Aorta (tissue), 5 donors: ENCODE results near the gene GUF1. TPM values are rescaled to one million over a fixed set of nuclear protein-coding genes. Genes with fewer than 3 reads are reported as not detected.
"Not testable (repeated sequence)": the region's sequence is repeated elsewhere in the genome, so short reads cannot be mapped to it uniquely, and the experiment has no call there.

Experiments
- ATAC-seq: fragments of 200-7000 bp; cut with Tn5 transposase; one replicate; pipeline ENCODE4 v1.9.1; 2022; ENCODE audit warnings: moderate library complexity; ENCODE audit not compliant: low FRiP score
- DNase-seq, 2 donors: peaks; one replicate each; pipeline ENCODE4 v3.0.0-alpha.2; 2020
- H3K27ac ChIP-seq, 2 donors: one replicate each; pipeline ENCODE4 v1.5.1; 2013; ENCODE audit warnings: low read length in 2 of 2, mild to moderate bottlenecking in 2 of 2, moderate library complexity in 2 of 2, control low read depth in 1 of 2, inconsistent platforms in 1 of 2, low read depth in 1 of 2
- H3K27me3 ChIP-seq, 2 donors: one replicate each; pipeline ENCODE4 v1.6.1; 2013; ENCODE audit warnings: control low read depth in 1 of 2, low read length in 1 of 2, mild to moderate bottlenecking in 1 of 2, moderate library complexity in 1 of 2; ENCODE audit not compliant: insufficient read depth in 2 of 2, control insufficient read depth in 1 of 2
- H3K36me3 ChIP-seq, 2 donors: one replicate each; pipeline ENCODE4 v1.6.1; 2013; ENCODE audit warnings: control low read depth in 1 of 2, low read length in 1 of 2, mild to moderate bottlenecking in 1 of 2; ENCODE audit not compliant: insufficient read depth in 2 of 2, control insufficient read depth in 1 of 2
- H3K4me1 ChIP-seq, 2 donors: one replicate each; pipeline ENCODE4 v1.6.1; 2013; ENCODE audit warnings: low read length in 2 of 2, control low read depth in 1 of 2, mild to moderate bottlenecking in 1 of 2, moderate library complexity in 1 of 2; ENCODE audit not compliant: insufficient read depth in 2 of 2, control insufficient read depth in 1 of 2
- H3K4me3 ChIP-seq, 2 donors: one replicate each; pipeline ENCODE4 v1.5.1; 2013; ENCODE audit warnings: low read length in 2 of 2, control low read depth in 1 of 2, mild to moderate bottlenecking in 1 of 2
- H3K9me3 ChIP-seq: one replicate; pipeline ENCODE4 v1.6.1; 2013; ENCODE audit warnings: mild to moderate bottlenecking, low read length; ENCODE audit not compliant: control insufficient read depth
- WGBS, 2 donors: extraction: QIAGEN DNeasy Blood & Tissue Kit; methylation state at CpG; one replicate each; pipeline ENCODE4 v1.1.7; 2013; 5-methylcytosine and 5-hydroxymethylcytosine counted together
- intact Hi-C, 2 donors: fragments of 100-400 bp; cut with DNase I; formaldehyde crosslinking; loops; one replicate each; pipeline versions ENCODE4 v1.14.2 to v1.15.0; 2022
- polyA plus RNA-seq, 2 donors: library from polyadenylated mRNA; stranded (reverse); fragments of 200-250 nt; gene quantifications; one replicate each; pipeline ENCODE4 v1.2.3, GENCODE V29; 2013
- total RNA-seq, 2 donors: library from RNA; stranded (reverse); fragmentation: NEBNext Ultra II Directional; extraction: Animal tissue kit (Norgen Biotek cat#: 25700); gene quantifications; one replicate each; pipeline ENCODE4 v1.2.1, GENCODE V29; 2021
- donor health status: healthy with polysubstance abuse.
- donor health status: Bipolar disorder and iron deficiency.
- donor health status: DM: no; HTN: no; CAD: no.
- donor health status: DM: no; HTN: no; CAD: no.
- donor health status: DM: yes; HTN: yes; CAD: no.

The GUF1 gene
- total and polyA plus RNA-seq, 4 donors, result 6.3 to 11.5 (median 9.7) TPM

DNA sequence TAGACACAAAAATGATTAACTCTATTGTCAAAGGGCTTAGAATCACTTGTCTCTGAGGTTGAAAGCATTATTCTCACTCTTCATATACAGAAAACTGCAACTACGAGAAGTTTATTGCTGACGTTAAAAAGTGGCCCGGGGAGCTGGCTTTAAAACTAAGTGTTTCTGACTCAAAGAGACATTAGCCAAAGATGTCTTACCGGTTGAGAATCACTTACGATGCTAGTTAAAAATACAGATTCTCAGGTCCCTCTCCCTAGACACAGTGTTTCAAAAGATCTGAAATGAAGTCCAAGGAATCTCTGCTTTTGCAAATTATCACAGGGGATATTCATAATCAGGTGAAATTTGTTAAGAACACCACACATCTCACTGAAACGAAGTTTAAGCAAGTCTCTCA, 46.9 kb downstream of the GUF1 start:
- Histone ChIP-seq H3K4me1 (no peaks in the 10 kb centered on the region), H3K36me3 (no peaks in the 10 kb centered on the region), H3K9me3 (no peaks in the 10 kb centered on the region), H3K27me3 (no peaks in the 10 kb centered on the region), H3K27ac (no peak overlapping the region), H3K4me3 (peak overlapping the region; percentile 19 to 69)
- intact Hi-C loops, result loop anchor here in 1 of 2 donors (5.0 kb wide), 1 partner anchor 48 kb away; the partner anchor contains the start of gene GUF1
- WGBS, 2 donors, result 6 to 9% methylated on average over 6 of the region's 6 CpGs
- no peak for ATAC-seq
- no peak for DNase-seq

DNA sequence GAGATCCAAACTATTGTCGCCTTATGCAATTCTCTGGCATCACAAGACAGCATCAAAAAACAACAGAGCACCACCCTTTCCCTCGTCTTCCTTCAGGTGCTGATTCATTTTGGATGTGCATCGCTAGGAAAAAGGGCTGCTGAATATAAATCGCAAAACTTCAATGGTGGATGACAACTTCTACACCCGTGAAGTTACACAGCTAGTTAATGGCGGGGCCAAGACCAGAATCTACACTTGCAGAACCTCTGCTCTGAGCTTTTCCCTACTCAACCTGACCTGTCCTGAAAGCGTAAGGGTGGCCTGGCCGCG, 47.5 kb downstream of the GUF1 start:
- WGBS, 2 donors, result 0 to 1% methylated on average over 9 of the region's 9 CpGs
- DNase-seq (no peak), ATAC-seq (peak; percentile 65)
- Histone ChIP-seq H3K9me3 (no peaks in the 10 kb centered on the region), H3K4me1 (no peaks in the 10 kb centered on the region), H3K27ac (peak overlapping the region in 1 of 2 donors; percentile 8), H3K27me3 (no peaks in the 10 kb centered on the region), H3K36me3 (no peaks in the 10 kb centered on the region), H3K4me3 (peak overlapping the region; percentile 19 to 69)
- intact Hi-C loops, result loop anchor here in 1 of 2 donors (5.0 kb wide), 1 partner anchor 48 kb away; the partner anchor contains the start of gene GUF1

DNA sequence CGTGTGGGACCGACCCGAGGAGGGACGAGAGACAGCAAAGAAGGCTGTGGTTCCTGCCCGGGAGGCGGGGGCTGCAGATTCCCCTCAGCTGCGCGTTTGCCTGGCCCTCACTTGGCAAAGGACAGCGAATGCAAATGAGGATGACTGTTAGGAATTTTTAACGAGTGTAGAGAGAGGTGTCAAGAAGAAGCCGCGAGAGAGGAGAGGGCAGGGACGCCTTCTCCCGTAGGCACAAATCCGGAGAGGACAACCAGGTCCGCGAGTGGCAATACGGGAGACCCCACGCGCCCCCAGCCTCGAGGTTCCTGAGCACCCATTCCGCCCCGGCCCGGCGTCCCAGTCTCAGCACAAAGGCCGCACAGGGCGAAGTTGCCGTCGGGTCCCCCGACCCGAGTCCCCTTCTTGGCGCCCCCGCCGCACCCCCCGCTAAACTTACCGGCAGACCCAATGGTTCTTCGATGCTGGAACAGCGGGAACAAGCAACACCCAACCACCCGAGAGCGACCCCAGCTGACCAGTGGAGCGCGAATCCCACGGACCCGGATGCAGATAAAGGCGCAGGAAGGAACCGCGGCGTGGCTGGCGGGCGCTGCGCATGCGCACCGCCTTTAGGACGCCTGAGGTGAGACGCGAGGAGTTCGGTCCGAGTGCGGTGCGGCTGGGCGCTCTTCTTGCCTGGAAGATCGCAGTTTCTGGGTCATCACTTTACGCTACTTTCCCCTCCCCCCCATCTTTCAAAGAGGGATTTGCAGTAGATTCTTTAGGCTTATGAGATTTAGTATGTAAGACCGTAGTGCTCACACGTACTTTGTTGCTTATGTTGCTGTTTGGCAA, 48.0 kb downstream of the GUF1 start, which contains the start of gene GNPDA2:
Gene GNPDA2 (minus strand): TSS at position 519 of the 834 bp plus-strand sequence. CDS start 4,349 bp downstream, outside the sequence.
- H3K27ac ChIP-seq, result peak within 1 kb of the TSS in 1 of 2 donors; percentile 8
- intact Hi-C loops, result loop anchor here in 1 of 2 donors (5.0 kb wide), 1 partner anchor 49 kb away; the partner anchor contains the start of gene GUF1
- H3K36me3 ChIP-seq, result no peaks in the 10 kb centered on the region
- ATAC-seq (peak; percentile 98), DNase-seq (peak; percentile 94 to 97)
- H3K27me3 ChIP-seq, result no peaks in the 10 kb centered on the region
- H3K9me3 ChIP-seq, result no peaks in the 10 kb centered on the region
- no peaks in the 10 kb centered on the region for H3K4me1 ChIP-seq
- peak within 1 kb of the TSS; percentile 19 to 69 for H3K4me3 ChIP-seq
- 0 to 1% methylated on average over 62 to 65 of the region's 65 CpGs for WGBS, 2 donors

DNA sequence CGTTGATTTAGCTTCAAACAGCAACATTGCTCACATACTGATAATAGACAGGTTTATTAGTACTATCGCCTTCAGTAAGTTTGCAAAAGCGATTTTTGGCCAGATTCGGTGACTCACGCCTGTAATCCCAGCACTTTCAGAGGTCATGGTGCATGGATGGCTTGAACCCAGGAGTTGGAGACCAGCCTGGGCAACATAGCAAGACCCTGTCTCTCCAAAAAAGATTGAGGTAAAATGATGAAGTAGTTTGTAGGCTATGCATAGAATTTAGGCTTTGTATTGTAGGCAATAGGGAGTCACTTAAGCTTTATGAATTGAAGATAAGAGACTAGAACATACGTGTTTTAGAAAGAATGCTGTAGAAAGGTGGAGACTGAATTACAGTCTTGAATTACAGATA, 49.3 kb downstream of the GUF1 start:
- ATAC-seq, result no peak
- 76 to 77% methylated on average over 6 of the region's 6 CpGs for whole genome bisulfite sequencing, 2 donors
- Histone ChIP-seq H3K36me3 (no peaks in the 10 kb centered on the region), H3K4me1 (no peaks in the 10 kb centered on the region), H3K9me3 (no peaks in the 10 kb centered on the region), H3K4me3 (peak overlapping the region in 1 of 2 donors; percentile 69), H3K27ac (no peak overlapping the region), H3K27me3 (no peaks in the 10 kb centered on the region)
- intact Hi-C loops, result loop anchor here in 1 of 2 donors (5.0 kb wide), 1 partner anchor 50 kb away; the partner anchor contains the start of gene GUF1
- no peak for DNase-seq

DNA sequence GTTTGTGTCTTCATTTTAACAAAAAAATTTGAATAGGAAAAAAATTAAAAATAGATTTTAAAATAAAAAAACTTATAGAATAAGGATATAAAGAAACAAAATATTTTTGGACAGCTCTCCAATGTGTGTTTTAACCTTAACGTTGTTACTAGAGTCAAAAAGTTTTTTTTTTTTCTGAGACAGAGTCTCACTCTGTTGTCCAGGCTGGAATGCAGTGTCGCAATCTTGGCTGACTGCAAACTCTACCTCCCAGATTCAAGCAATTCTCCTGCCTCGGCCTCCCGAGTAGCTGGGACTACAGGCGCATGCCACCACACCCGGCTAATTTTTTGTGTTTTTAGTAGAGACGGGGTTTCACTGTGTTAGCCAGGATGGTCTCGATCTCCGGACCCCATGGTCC, 50.5 kb downstream of the GUF1 start:
- H3K4me3 ChIP-seq, H3K27me3 ChIP-seq, DNase-seq, ATAC-seq, H3K9me3 ChIP-seq, H3K4me1 ChIP-seq, H3K27ac ChIP-seq, H3K36me3 ChIP-seq: not testable (repeated sequence)
- WGBS, 2 donors, result 91 to 97% methylated on average over 9 of the region's 9 CpGs
- intact Hi-C loops, result loop anchor here in 1 of 2 donors (5.0 kb wide), 1 partner anchor 51 kb away; the partner anchor contains the start of gene GUF1

DNA sequence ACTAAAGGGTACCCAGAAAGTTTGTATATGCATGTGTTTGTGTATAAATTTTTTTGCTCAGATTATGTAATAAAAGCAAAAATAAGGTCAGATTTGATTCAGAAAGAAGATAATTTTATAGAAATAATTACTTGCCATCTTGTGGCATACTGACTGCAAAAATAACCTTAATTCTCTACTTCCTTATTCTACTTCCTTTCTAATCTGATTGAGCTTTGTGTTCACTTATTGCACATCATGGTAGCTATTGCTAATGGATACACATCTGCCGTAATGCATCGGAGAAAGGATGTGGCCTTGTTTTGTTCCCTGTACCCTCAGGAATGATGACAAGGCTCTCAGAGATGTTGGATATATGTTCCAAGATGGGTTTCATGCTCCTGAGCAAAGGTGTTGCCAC, 58.7 kb downstream of the GUF1 start:
- no peaks in the 10 kb centered on the region for H3K36me3 ChIP-seq
- ATAC-seq (no peak), DNase-seq (no peak)
- intact Hi-C loops, result no loop called here
- WGBS, 2 donors, result 95 to 97% methylated on average over 2 of the region's 2 CpGs
- H3K27me3 ChIP-seq, result no peaks in the 10 kb centered on the region
- H3K27ac ChIP-seq, result no peak overlapping the region
- H3K4me3 ChIP-seq, result no peak overlapping the region
- H3K4me1 ChIP-seq, result no peaks in the 10 kb centered on the region
- H3K9me3 ChIP-seq, result no peaks in the 10 kb centered on the region

DNA sequence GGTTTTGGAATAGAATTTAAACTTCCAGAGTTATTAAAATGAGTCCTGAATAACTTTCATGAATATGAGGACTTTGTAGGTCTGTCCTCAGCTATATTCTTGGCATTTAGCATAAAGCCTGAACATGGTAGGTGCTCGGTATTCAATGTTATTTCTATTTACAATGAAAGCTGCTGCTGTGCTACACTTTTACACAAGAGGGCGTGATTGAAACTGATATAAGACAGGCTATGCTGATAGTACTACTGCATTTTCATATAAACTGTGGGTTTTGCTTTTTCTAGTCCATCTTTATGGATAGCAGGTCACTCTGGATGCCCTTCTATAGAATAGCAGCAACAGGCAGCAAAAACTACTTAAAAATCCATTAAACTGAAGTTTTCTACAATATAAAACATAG, 60.4 kb downstream of the GUF1 start:
- H3K4me1 ChIP-seq, result no peaks in the 10 kb centered on the region
- 54 to 64% methylated on average over 2 of the region's 2 CpGs for WGBS, 2 donors
- DNase-seq, result no peak
- no peak overlapping the region for H3K27ac ChIP-seq
- intact Hi-C loops, result no loop called here
- no peaks in the 10 kb centered on the region for H3K27me3 ChIP-seq
- no peak overlapping the region for H3K4me3 ChIP-seq
- no peaks in the 10 kb centered on the region for H3K36me3 ChIP-seq
- H3K9me3 ChIP-seq, result no peaks in the 10 kb centered on the region
- no peak for ATAC-seq

DNA sequence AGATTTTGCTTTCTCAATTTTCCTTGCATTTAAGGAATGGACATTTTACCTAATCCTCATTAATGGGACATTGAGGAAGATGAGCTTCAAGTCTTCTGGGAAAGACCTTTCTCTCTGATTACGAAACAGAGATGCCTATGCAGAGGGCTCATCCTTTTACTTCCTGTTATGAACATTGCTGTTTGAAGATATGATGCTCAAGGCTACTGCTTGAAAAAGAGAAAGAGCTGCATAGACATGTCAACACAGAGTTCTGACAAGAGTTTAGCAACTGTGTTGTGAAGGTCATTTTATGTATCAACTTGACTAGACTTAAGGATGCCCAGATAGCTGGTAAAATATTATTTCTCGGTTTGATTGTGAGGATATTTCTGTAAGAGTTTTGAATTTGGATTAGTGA, 62.0 kb downstream of the GUF1 start:
- no peaks in the 10 kb centered on the region for H3K36me3 ChIP-seq
- 81 to 89% methylated on average over 2 of the region's 2 CpGs for WGBS, 2 donors
- no peaks in the 10 kb centered on the region for H3K9me3 ChIP-seq
- H3K4me3 ChIP-seq, result no peak overlapping the region
- no peaks in the 10 kb centered on the region for H3K27me3 ChIP-seq
- H3K27ac ChIP-seq, result no peak overlapping the region
- intact Hi-C loops, result no loop called here
- DNase-seq (no peak), ATAC-seq (no peak)
- no peaks in the 10 kb centered on the region for H3K4me1 ChIP-seq
